Coronary artery (tissue), 2 donors: Measurements from ENCODE around the gene CLRN2.
A peak's percentile ranks its signal among the peaks of the same experiment; 100 is the strongest.
"Not testable (repeated sequence)": the region's sequence is repeated elsewhere in the genome, so short reads cannot be mapped to it uniquely, and the experiment has no call there.

Experiments used
- DNase-seq: peaks from one replicate; pipeline ENCODE4 v3.0.0-alpha.2; 2017; ENCODE audit warnings: low spot score
- H3K27ac ChIP-seq, 2 donors: fragments of 200-600 bp; sonication (generic); one replicate each; pipeline ENCODE4 v1.5.1; 2016 to 2019
- H3K4me3 ChIP-seq: fragments of 200-600 bp; sonication (generic); 2 replicates; pipeline ENCODE4 v1.5.1; 2016; ENCODE audit warnings: mild to moderate bottlenecking, moderate library complexity
- TF ChIP-seq, protein P1 (sequence below): fragments of 200-600 bp; sonication (generic); IDR thresholded peaks from one replicate; pipeline ENCODE4 v1.5.1; 2019; ENCODE audit warnings: antibody characterized with exemption

CLRN2 gene

DNA sequence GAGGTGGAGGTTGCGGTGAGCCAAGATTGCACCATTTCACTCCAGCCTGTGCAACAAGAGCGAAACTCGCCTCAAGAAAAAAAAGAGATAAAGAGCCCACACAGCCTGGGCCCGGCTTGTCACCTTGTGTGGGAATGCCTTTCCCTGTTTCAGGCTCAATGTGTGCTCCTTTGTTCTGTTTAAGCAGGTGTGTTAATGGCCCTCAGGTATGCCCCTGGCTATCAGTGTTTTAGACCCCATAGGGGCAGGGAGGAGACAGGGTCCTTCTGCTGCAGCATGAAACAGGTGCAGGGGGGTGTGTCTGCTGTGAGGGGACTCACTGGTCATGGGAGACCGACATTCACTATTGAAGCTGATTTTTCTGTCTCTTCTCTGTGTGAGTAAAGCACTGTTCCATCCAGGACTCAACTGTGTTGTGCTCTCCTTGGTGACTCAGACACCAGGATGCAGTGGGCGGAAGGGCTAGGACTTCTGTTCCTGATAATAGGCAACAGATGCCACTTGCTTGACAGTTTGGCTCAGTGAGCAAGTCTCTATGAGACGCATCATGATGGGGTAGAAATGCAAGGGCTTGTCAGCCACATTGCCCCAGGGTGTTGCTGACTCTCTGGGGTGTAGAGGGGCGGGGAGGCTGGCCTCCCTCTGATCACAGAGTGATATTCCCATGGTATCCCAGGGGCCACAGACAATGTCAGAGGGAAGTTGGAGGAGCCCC lies 46.4 kb downstream of the CLRN2 start:
- TF ChIP-seq, protein P1, sequence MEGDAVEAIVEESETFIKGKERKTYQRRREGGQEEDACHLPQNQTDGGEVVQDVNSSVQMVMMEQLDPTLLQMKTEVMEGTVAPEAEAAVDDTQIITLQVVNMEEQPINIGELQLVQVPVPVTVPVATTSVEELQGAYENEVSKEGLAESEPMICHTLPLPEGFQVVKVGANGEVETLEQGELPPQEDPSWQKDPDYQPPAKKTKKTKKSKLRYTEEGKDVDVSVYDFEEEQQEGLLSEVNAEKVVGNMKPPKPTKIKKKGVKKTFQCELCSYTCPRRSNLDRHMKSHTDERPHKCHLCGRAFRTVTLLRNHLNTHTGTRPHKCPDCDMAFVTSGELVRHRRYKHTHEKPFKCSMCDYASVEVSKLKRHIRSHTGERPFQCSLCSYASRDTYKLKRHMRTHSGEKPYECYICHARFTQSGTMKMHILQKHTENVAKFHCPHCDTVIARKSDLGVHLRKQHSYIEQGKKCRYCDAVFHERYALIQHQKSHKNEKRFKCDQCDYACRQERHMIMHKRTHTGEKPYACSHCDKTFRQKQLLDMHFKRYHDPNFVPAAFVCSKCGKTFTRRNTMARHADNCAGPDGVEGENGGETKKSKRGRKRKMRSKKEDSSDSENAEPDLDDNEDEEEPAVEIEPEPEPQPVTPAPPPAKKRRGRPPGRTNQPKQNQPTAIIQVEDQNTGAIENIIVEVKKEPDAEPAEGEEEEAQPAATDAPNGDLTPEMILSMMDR: no peak
- DNase-seq: peak; percentile 38
- no peak overlapping the region for H3K27ac ChIP-seq
- H3K4me3 ChIP-seq: no peak overlapping the region

DNA sequence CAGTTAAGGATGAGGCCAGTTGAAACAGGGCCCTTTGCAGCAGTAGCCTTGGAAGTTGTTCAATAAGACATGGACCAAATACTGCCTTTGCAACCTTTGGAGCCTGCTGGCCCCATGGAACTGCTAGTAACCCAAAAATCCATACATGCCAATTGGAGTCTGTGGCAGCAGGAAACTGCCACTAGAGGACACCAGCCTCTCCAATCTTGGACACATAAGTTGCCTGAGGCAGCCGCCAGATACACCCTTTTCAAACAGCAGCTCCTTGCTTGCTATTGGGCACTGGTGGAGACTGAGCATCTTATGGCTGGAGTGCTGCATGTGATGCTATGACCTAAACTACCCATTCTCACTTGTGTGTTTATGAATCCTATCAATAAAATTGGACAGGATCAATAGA lies 47.2 kb downstream of the CLRN2 start:
- DNase-seq: peak; percentile 21
- H3K27ac ChIP-seq: no peak overlapping the region
- TF ChIP-seq, protein P1: no peak

DNA sequence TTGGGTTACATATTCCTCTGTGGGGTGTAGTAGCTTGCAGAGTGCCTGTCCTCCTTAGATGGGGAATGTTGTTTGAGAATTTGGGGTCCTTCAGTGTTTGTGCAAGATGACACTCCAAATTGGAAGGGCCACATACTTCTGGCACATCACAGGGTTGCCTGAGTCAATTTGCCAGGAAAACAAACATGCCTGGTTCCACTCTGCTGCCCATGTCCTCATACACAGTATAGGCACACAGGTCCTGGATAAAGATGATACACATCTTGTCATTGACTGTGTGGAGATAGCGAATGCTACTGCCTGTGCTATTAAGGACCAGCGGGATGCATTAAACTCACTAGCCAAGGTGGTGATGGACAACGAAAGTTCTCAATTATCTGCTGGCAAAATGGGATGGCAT lies 50.9 kb downstream of the CLRN2 start:
- H3K4me3 ChIP-seq: no peak overlapping the region
- TF ChIP-seq, protein P1: no peak
- H3K27ac ChIP-seq: no peak overlapping the region
- no peak for DNase-seq

More for the DNA sequence above, 47.2 kb downstream of the CLRN2 start:
- H3K4me3 ChIP-seq: no peak overlapping the region

GRCh38 chr4:17567271-17567670 lies 52.3 kb downstream of the CLRN2 start:
- TF ChIP-seq, protein P1: no peak
- Histone ChIP-seq H3K27ac (no peak overlapping the region), H3K4me3 (no peak overlapping the region)
- no peak for DNase-seq

DNA sequence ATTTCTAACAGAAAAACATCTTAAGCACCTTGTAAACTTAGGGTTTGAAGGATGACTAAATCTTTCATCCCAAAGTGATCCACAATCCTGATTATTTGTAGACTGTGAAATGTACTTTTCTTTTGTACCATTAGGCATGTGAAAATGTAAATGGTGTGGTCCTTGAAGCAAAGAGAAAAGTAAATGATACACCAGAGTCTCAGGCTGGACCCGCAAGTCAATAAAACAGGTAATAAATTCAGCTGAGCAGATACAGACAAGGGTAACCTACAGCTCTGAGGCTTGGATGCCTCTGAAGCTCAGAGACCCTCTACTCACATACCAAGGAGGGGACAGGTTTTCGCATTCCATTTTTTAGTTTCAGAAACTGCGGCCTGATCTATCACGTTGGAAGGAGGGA lies 59.2 kb downstream of the CLRN2 start:
- DNase-seq: no peak
- no peak overlapping the region for H3K4me3 ChIP-seq
- no peak overlapping the region for H3K27ac ChIP-seq
- TF ChIP-seq, protein P1: no peak

- H3K4me3 ChIP-seq, DNase-seq, H3K27ac ChIP-seq: not testable (repeated sequence)
Observed at GRCh38 chr4:17575177-17575576, 60.2 kb downstream of the CLRN2 start.
